Measurements from ENCODE around the gene CRADD. TPM values are rescaled to one million over a fixed set of nuclear protein-coding genes. Genes with fewer than 3 reads are reported as not detected.
"Not testable (repeated sequence)": the region's sequence is repeated elsewhere in the genome, so short reads cannot be mapped to it uniquely, and the experiment has no call there.

Gene CRADD
- total RNA-seq, 6 donors from 2014 or later: 13.7 to 40.7 (median 29.0) TPM

- Histone ChIP-seq H3K9me3 (no peaks in the 10 kb centered on the region), H3K27ac (no peak overlapping the region), H3K36me3 (no peaks in the 10 kb centered on the region), H3K4me1 (no peaks in the 10 kb centered on the region), H3K27me3 (no peaks in the 10 kb centered on the region), H3K4me3 (no peak overlapping the region)
- DNase-seq (no peak), ATAC-seq (ENCODE audit: low FRiP score in 2 of 2) (no peak)
- TF ChIP-seq POLR2AphosphoS5 (IDR thresholded peaks at IDR 0.05) (no peak), POLR2A (IDR thresholded peaks at IDR 0.05) (no peak), EP300 (IDR thresholded peaks at IDR 0.05) (no peak)
- TF ChIP-seq, protein P1, sequence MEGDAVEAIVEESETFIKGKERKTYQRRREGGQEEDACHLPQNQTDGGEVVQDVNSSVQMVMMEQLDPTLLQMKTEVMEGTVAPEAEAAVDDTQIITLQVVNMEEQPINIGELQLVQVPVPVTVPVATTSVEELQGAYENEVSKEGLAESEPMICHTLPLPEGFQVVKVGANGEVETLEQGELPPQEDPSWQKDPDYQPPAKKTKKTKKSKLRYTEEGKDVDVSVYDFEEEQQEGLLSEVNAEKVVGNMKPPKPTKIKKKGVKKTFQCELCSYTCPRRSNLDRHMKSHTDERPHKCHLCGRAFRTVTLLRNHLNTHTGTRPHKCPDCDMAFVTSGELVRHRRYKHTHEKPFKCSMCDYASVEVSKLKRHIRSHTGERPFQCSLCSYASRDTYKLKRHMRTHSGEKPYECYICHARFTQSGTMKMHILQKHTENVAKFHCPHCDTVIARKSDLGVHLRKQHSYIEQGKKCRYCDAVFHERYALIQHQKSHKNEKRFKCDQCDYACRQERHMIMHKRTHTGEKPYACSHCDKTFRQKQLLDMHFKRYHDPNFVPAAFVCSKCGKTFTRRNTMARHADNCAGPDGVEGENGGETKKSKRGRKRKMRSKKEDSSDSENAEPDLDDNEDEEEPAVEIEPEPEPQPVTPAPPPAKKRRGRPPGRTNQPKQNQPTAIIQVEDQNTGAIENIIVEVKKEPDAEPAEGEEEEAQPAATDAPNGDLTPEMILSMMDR (IDR thresholded peaks at IDR 0.05): no peak
- WGBS, 2 donors: 97 to 100% methylated on average over 3 of the region's 3 CpGs
These were observed 118.2 kb downstream of the CRADD start for GRCh38 chr12:93795352-93795751.

GRCh38 chr12:93796729-93797128, 119.6 kb downstream of the CRADD start:
- H3K4me1 ChIP-seq: no peaks in the 10 kb centered on the region
- H3K27me3 ChIP-seq: no peaks in the 10 kb centered on the region
- H3K36me3 ChIP-seq: no peaks in the 10 kb centered on the region
- no peaks in the 10 kb centered on the region for H3K9me3 ChIP-seq
- TF ChIP-seq EP300 (IDR thresholded peaks at IDR 0.05) (no peak), POLR2AphosphoS5 (IDR thresholded peaks at IDR 0.05) (no peak), POLR2A (IDR thresholded peaks at IDR 0.05) (no peak)
- TF ChIP-seq, protein P1 (IDR thresholded peaks at IDR 0.05): no peak
- no peak overlapping the region for H3K27ac ChIP-seq
- no peak overlapping the region for H3K4me3 ChIP-seq
- DNase-seq (no peak), ATAC-seq (ENCODE audit: low FRiP score in 2 of 2) (no peak)
- 72 to 88% methylated on average over 5 of the region's 5 CpGs for WGBS, 2 donors

DNA sequence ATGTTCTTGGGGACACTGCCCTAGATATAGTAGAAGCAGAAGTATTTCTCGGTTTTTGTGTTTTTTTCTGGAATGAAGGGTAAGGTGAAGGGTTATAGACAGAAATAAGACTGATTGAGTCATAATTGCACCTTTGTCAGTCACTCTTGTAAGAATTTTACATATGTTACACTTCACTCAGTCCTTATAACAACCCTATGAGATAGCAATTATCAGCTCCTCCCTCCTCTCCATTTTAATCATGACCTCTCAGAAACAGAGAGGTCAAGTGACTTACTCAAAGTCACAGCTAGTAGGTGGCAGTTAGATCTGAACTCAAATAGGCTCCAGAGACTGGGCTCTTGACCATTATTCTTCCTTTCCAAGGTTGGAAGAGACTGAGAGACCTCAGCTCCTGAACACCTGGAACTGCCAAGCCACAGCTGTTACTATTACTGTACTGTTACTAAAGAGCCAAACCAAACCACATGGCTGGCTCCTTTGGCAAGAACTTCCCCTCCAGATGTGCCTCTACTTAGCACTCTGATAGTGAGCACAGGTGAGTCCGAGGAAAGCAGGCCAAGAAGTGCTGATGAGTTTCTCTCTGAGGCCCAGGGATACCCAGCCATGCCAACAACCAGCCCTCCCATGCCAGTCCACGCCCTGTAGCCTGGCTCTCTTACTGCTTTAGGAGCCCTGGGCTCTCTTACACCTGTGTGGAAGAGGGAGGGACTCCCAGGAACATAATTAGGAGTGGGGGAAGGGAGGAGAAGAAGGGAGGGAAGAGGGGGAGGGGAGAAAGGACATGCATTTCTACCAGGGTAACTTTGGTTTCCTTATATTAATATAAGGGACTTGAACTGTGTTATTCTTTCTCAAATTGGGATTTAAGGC, 121.3 kb downstream of the CRADD start:
- WGBS, 2 donors: 80% methylated on average over 3 of the region's 3 CpGs
- Histone ChIP-seq H3K9me3 (no peaks in the 10 kb centered on the region), H3K4me3 (no peak overlapping the region), H3K27me3 (no peaks in the 10 kb centered on the region), H3K27ac (no peak overlapping the region), H3K4me1 (peaks cover 0 to 15% (median 9%) of the 10 kb centered on the region in 4 donors), H3K36me3 (no peaks in the 10 kb centered on the region)
- no peak for ATAC-seq (ENCODE audit: low FRiP score in 2 of 2)
- TF ChIP-seq POLR2A (IDR thresholded peaks at IDR 0.05) (no peak), EP300 (IDR thresholded peaks at IDR 0.05) (no peak), POLR2AphosphoS5 (IDR thresholded peaks at IDR 0.05) (no peak)
- TF ChIP-seq, protein P1 (IDR thresholded peaks at IDR 0.05): no peak
- DNase-seq: no peak

DNA sequence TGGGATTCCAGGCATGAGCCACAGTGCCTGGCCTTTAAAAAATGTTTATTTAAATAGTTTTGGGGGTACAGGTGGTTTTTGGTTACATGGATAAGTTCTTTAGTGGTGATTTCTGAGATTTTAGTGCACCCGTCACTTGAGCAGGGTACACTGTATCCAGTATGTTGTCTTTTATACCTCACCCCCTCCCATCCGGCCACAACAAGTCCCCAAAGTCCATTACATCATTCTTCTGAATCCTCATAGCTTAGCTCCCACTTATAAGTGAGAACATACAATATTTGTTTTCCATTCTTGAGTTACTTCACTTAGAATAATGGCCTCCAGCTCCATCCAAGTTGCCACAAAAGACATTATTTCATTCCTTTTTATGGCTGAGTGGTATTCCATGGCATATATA, 124.5 kb downstream of the CRADD start:
- not testable (repeated sequence) for H3K36me3 ChIP-seq; DNase-seq; H3K9me3 ChIP-seq; H3K27me3 ChIP-seq; H3K27ac ChIP-seq; ATAC-seq (ENCODE audit: low FRiP score in 2 of 2); H3K4me3 ChIP-seq
- H3K4me1 ChIP-seq: peaks cover 0 to 18% (median 9%) of the 10 kb centered on the region in 4 donors
- WGBS, 2 donors: 74 to 87% methylated on average over 2 of the region's 2 CpGs

DNA sequence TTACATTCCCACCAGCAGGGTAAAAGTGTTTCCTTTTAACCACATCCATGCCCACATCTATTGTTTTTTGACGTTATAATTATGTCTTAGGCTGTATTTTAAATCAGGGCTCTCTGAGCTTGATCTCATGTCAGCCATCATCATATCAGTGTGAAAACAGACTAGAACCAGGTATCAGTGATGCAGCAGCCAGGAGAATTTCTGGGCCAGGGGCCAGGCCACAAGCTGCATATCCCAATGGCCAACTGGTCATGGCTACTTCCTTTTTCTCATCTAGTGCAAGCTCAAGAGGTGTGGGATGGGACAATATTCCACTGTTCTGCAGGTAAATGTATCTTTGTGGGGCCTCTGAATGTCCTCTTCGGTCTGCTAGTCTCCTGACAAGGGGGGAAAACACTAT, 125.1 kb downstream of the CRADD start:
- Histone ChIP-seq H3K4me3 (no peak overlapping the region), H3K27ac (peak overlapping the region in 2 of 4 donors; percentile 71 to 75), H3K27me3 (no peaks in the 10 kb centered on the region), H3K4me1 (peaks cover 0 to 18% (median 9%) of the 10 kb centered on the region in 4 donors), H3K36me3 (no peaks in the 10 kb centered on the region), H3K9me3 (no peaks in the 10 kb centered on the region)
- DNase-seq (no peak), ATAC-seq (ENCODE audit: low FRiP score in 2 of 2) (no peak)
- TF ChIP-seq POLR2AphosphoS5 (IDR thresholded peaks at IDR 0.05) (no peak), POLR2A (IDR thresholded peaks at IDR 0.05) (no peak), EP300 (IDR thresholded peaks at IDR 0.05) (no peak)
- TF ChIP-seq, protein P1 (IDR thresholded peaks at IDR 0.05): no peak
- WGBS, 2 donors: 86 to 91% methylated on average over 2 of the region's 2 CpGs
